HG03025 (cell line): Measurements from ENCODE around the gene CHST13.
A peak's percentile ranks its signal among the peaks of the same experiment; 100 is the strongest.

Experiments used
- ATAC-seq: cut with Tn5 transposase; IDR thresholded peaks from one replicate; pipeline ENCODE4 v1.9.1; 2021; ENCODE audit warnings: mild to moderate bottlenecking, moderate library complexity; ENCODE audit not compliant: unreplicated experiment, low FRiP score

CHST13 gene

GRCh38 chr3:126523745-126524428 is at the start of gene CHST13:
Gene CHST13 (plus strand): TSS chr3:126524155. CDS start chr3:126524333, 178 bp downstream.
- no peak for ATAC-seq

GRCh38 chr3:126474498-126475412 is 49.2 kb upstream of the CHST13 start:
- peak; percentile 18 for ATAC-seq

- peak; percentile 80 for ATAC-seq
Measured at GRCh38 chr3:126475413-126476114, 48.4 kb upstream of the CHST13 start, which contains the start of gene ZXDC. Gene ZXDC (minus strand): TSS chr3:126475891. CDS start chr3:126475865, 26 bp downstream.

DNA sequence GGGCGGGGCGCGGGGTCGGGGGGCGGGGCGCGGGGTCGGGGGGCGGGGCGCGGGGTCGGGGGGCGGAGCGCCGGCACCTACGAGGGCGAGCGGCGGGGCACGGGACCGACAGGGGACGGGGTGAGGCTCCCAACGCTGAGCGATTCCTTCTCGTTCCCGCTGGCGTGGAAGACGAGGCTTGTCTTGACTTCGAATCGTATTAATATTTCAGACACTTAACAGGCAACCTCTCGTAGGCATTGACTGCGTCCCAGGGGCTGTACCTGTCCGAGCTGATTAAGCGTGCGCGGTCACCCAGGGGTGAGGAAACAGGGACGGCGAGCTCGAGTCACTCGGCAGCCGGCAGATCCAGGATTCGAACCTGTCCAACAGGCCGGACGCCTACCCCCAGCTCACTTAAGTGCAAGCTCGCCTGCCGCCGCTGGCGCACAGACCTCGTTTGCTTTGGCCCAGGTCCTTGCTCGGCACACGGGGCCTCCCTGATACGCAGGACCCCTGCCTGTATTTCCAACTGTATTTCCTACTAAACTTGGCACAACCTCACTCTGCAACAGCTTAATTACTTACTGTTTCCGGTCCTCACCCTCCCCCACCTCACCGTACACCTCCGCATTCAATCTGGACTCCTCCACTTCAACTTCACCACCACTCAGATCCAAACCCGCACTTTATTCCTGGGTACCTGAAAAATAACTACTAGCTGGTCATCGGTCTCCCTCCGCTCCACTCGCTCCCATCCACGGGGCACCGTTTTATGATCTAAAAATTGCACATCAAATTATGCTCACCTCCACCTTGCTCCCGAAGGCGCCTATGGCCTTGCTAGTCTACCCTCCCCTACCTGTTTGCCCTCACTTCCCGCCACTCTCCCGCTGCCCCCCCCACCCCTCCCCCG is 47.5 kb upstream of the CHST13 start:
- ATAC-seq = peak; percentile 29

DNA sequence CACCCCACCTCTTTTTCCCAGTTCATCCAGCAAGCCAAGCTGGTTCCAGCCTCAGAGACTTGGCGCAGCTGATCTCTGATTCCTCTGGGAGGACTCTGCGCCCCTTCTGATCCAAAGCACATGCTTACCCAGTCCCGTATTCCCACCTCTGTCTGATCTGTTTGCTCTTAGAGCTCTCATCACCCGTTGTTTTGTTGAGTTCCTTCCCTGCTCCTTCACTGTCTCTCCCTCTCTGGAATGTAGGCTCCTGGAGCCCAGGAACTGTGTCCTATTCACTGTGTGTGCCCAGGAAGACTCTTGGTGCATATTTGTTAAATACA is 46.9 kb upstream of the CHST13 start:
- no peak for ATAC-seq

GRCh38 chr3:126478581-126479310 is 45.2 kb upstream of the CHST13 start:
- no peak for ATAC-seq

DNA sequence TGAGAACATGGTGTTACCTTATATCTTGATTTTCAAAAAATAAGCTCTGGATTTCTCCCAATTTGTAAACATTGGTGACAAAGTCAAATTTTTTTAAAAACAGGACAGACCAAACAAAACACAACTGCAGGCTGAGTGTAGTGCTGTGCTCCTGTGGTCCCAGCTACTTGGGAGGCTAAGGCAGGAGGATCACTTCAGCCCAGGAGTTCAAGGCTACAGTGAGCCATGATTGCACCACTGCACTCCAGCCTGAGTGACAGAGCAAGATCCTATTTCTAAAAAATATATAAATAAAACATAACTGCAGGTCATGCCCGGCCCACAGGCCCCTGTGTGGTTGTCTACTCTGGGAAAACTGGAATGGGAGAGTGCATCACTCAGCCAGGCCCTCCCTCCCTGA is 44.3 kb upstream of the CHST13 start:
- ATAC-seq = no peak

GRCh38 chr3:126480206-126480605 is 43.7 kb upstream of the CHST13 start:
- no peak for ATAC-seq

GRCh38 chr3:126480861-126481260 is 43.1 kb upstream of the CHST13 start:
- ATAC-seq = no peak

- no peak for ATAC-seq
Measured at GRCh38 chr3:126481808-126482502, 42.0 kb upstream of the CHST13 start.

- ATAC-seq = no peak
Measured at GRCh38 chr3:126482503-126483255, 41.3 kb upstream of the CHST13 start.

DNA sequence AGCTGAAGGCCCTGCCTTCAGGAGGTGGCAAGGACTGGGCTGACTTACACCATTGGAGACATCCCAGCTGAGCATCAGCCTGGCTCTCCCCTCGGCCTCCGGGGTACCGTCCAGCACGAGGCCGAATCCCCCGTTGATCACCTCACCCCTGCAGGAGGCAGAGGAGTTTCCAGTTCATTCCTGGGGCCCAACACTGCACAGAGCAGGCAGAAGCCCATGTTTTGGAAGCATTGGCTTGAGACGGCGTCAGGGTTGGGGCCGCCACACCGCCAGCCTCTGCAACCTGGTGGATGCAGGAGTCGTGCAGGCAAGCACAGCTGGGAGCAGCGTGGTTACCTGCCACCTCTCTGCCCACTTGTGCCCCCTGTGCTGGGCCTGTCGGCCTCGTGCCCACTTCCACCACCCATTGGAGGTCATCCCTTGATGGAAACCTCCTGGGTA is 40.6 kb upstream of the CHST13 start:
- ATAC-seq = no peak

DNA sequence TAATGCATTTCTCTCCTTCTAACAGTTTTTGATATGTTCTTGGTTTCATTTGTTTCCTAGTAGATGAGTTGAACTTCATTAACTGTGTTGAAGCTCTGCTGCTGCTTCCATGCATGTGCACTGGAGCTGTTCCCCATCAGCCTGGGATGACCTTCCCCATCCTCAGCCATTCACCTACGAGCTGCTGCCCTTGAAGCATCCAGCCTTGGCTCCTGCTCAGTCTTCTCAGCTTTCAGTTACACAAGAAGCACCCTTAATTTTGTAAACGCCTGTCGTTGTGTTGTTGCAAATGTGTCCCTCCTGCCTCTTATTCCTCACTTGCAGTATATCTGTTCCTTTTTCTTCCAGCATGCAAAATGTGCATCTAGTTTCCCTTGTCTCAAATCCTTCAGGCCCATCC is 39.8 kb upstream of the CHST13 start:
- ATAC-seq = no peak

DNA sequence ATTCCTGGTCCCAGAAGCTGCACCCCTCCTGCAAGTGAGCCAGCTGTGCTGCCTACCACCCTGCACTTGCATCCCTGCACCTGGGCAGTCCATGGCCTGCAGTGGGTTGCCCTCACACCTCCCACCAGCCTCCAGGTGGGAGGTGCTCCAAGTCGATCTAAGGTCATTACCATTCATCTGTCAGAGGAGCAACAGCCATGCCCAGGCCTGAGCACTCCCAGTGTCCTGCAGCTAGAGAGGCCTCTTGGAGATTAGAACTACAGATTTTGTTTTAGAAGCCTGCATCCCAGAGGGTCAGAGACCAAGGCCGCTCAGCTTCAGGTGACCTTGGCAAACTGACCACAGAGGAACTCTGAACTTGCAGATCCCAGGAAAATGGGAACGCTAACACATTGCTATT is 39.3 kb upstream of the CHST13 start:
- ATAC-seq = no peak

DNA sequence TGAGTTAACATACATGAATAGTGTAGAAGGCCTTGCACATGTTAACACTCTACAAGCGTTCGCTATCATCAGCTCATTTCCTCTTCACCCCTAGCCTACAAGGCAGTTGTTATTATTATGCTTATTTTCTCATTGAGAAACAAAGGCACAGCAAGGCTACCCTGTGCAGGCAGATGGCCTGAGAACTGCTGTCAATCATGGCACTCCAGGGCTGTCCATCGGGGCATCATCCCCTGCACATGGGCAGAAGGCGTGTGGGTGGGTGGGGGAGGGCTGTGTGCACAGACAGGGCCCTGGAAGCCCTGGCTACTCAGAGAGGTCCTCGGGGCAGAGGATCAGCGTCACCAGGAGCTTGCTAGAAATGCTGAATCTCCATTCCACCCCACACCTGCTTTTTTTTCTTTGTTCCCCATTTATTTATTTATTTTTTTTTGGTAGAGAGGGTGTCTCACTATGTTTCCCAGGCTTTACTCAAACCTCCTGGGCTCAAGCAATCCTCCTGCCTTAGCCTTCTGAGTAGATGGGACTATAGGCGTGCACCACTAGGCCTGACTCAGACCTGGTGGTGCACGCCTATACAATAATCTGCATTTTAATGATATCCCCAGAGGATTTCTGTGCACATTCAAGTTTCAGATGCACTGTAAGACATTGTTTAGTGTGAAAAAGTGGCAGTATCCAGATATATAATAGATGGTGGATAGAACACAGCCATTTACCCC is 38.6 kb upstream of the CHST13 start:
- ATAC-seq = no peak

- ATAC-seq = no peak
Measured at GRCh38 chr3:126485956-126486355, 38.0 kb upstream of the CHST13 start.

DNA sequence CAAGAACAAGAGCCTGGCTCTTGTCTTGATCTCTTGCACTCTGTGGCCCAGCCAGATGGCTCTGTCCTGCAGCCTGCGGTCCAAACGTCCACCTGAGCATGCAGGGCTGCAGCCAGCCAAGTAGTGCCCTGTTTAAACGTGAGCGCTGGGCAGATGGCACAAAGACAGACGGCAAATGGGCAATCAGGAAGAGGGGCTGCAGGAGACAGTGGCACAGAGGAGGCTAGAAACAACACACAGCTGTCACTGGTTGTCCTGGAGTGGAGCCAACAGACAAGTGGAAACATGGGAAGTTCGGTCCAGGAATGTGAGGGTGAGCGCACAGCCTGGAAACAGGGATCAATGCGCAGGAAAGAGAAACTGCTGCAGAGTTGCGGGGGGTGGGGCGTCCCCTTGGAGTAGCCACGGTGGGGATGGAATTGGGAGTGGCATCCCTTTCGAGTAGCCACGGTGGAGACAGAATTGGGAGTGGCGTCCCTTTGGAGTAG is 37.6 kb upstream of the CHST13 start:
- ATAC-seq = no peak
